ENCODE results near the gene MGAT3. TPM values are rescaled to one million over a fixed set of nuclear protein-coding genes. Genes with fewer than 3 reads are reported as not detected.

Gene MGAT3
- total and polyA plus RNA-seq, 9 of the 15 experiments (the other 6 are each of a cell fraction or from before 2014, with no cell fraction given), result 0.10 to 11.5 (median 4.6) TPM

- TF ChIP-seq CEBPZ (IDR thresholded peaks at IDR 0.05; ENCODE audit: borderline replicate concordance, low read depth, low read length), result no peak
- TF ChIP-seq CTBP1 (IDR thresholded peaks at IDR 0.05; ENCODE audit: borderline replicate concordance), result 0 out of 2 replicates have a peak, but pooled peaks have one; percentile 18
- TF ChIP-seq SMARCA5 (IDR thresholded peaks at IDR 0.05), result peak; percentile 96
- peak; percentile 49; the same call in 1 of the 2 replicates for TF ChIP-seq CEBPB (tag; IDR thresholded peaks at IDR 0.05)
- TF ChIP-seq MYNN (IDR thresholded peaks at IDR 0.05), result no peak
- TF ChIP-seq MYNN (CRISPR knock-in tag; IDR thresholded peaks at IDR 0.05), result no peak
- no peak for TF ChIP-seq ZNF408 (CRISPR knock-in tag; IDR thresholded peaks at IDR 0.05; ENCODE audit: low read depth)
- no peak; the same call in 1 of the 2 replicates for TF ChIP-seq CXXC5 (CRISPR knock-in tag; IDR thresholded peaks at IDR 0.05)
- no peak for TF ChIP-seq HNRNPUL1 (IDR thresholded peaks at IDR 0.05; ENCODE audit: low read length)
- TF ChIP-seq SPI1 (IDR thresholded peaks at IDR 0.05; ENCODE audit: borderline replicate concordance, low read depth, low read length), result peak; percentile 61; the same call in 1 of the 2 replicates
- no peak for TF ChIP-seq EWSR1 (IDR thresholded peaks at IDR 0.05; ENCODE audit: borderline replicate concordance, low read depth, partially characterized antibody)
- TF ChIP-seq HSF4 (CRISPR knock-in tag; IDR thresholded peaks at IDR 0.05; ENCODE audit: borderline replicate concordance), result no peak
- TF ChIP-seq MAFG (tag; conservative IDR thresholded peaks at IDR 0.05), result peak; percentile 33; the same call in 1 of the 2 replicates
- peak in 1 of 2 experiments; percentile 42; a peak in 2 of 4 replicates for TF ChIP-seq HDAC1 (IDR thresholded peaks at IDR 0.05)
- TF ChIP-seq NFE2 (IDR thresholded peaks at IDR 0.05; ENCODE audit: low read depth), result peak; percentile 46
- TF ChIP-seq HMGN3 (IDR thresholded peaks at IDR 0.05; ENCODE audit: borderline replicate concordance, extremely low read depth, insufficient read length, low read depth, low read length), result no peak
- peak; percentile 58 for TF ChIP-seq RBM25 (IDR thresholded peaks at IDR 0.05; ENCODE audit: low read depth, low read length, severe bottlenecking)
- TF ChIP-seq ARID1B (IDR thresholded peaks at IDR 0.05), result peak; percentile 57; the same call in 1 of the 2 replicates
- 0 out of 2 replicates have a peak, but pooled peaks have one; percentile 43 for TF ChIP-seq NFRKB (IDR thresholded peaks at IDR 0.05; ENCODE audit: low read depth)
- peak; percentile 3; the same call in 1 of the 2 replicates for TF ChIP-seq MAFF (IDR thresholded peaks at IDR 0.05; ENCODE audit: low read length)
Observed at GRCh38 chr22:39439170-39439569, 17.6 kb upstream of the MGAT3 start (continued).
